COLO829 (cell line): ENCODE data around the gene RTKN.

Experiments used
- DNase-seq: peaks from one replicate; pipeline ENCODE4 v3.0.0; 2012; ENCODE audit warnings: low spot score

Gene RTKN

DNA sequence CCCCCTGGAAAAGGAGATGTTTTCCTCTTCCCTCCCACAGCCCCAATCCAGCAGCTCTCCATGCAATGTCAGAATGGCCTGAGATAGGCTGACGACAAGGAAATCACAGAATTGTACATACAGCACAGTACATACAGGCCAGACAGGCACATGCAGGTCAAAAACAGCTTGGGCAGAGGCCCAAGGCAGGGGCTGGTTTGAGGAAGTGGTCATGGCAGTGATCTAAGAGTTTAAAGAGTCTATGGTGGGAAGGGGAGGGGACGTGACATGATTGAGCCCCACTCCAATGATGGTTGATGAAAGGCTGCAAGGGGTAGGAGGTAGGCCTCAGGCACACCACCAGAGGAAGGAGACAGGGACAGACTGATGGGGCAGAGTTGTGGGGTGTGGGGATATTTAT lies 65.9 kb downstream of the RTKN start:
- DNase-seq = no peak
